Fibroblast of peridontal ligament (primary cell): ENCODE data around the gene WWC2.

ENCODE experiments used
- DNase-seq: peaks from one replicate; pipeline ENCODE4 v3.0.0-alpha.2; 2010; ENCODE audit errors: extremely low read depth

The WWC2 gene

GRCh38 chr4:183354219-183354618, 255.2 kb downstream of the WWC2 start:
- DNase-seq: no peak

DNA sequence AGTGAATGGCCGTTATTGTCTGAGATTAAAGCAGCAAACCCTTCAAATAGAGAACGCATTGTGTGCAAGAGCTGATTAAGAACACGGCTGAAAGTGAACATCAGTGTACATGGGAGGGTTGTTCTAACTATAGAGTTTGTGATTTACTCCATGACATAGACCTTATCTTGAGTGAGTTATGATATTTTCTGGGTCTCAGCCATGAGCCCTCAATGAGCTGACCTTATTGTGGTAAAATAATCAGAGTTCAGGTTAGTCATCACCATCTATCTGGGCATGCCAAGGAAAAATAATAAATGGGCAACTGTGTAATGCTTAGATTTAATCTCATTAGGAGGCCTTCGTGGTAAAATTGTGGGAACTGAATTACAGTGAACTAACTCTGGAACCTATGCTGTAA, 256.3 kb downstream of the WWC2 start:
- peak; percentile 65 for DNase-seq

GRCh38 chr4:183356173-183356830, 257.2 kb downstream of the WWC2 start:
- DNase-seq: no peak

GRCh38 chr4:183356931-183357675, 258.0 kb downstream of the WWC2 start:
- DNase-seq: no peak

DNA sequence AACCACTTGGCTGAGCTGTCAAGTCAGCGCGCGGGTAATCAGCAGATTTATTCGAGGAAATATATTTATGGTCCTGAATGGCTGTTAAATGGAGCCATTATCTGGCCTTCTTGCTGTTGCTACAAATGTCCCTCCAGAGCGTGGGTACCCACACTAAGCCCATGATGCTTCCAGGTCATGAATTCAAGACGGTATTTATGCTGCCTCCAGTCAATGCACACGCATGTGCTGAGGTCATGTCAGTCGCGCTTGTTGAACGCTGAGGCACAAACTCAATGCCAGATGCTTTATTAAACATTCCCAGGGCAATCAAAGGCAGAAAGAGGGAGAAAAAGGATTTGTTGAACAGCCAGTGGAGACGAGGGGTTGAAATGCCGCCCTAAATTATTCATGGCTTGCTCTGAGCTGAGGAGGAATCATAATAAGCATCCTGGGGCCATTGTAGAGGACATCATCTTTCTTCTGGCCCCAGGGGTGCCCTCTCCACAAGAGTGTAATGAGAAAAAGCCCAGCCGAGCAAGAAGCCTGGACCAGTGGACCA, 259.2 kb downstream of the WWC2 start:
- no peak for DNase-seq

GRCh38 chr4:183360161-183360919, 261.3 kb downstream of the WWC2 start:
- DNase-seq: no peak

DNA sequence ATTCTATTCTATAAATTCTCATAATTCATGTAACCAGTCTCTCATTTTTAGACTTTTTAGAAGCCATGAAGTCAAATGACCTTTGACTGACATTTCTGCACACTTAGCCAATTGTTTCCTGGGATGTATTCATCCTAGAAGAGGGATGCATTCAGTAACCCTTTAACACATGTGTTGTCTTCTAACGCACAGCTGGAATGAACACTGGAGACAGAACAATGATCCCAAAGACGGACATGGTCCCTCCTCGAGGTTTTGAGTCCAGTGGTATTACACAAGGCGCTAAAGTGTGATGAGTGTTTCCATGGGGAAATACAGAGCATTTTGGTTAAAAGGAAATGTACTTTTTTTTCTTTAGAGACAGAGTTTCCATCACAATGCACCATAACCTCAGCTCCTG, 263.0 kb downstream of the WWC2 start:
- no peak for DNase-seq

DNA sequence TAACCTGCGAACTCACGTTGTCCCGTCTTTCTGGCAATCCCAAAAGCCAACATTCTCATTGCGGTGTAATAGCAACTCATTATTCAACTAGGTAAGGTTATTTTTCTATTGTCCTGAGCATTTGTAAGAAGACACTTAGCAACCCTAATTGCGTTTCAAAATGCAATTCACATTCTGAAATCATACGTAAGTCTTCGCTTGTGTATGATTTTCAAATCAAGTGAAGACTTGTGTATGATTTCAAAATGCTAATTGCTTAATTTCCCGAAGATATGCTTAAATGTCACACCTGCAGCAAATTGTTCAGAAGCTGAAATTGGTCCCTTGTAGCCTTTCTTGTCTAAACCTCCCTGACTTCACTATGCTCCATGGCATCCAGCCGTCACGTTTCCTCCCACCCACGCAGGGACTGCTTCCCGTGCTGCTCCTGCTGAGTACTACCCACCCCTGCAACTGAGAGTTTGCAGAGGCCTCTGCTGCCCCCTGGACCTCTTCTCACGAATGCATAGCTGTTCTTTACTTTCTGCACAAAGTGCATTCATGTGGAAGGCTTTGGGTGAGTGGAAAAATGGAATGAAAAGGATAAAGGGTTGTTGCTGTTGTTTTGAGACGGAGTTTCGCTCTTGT, 264.0 kb downstream of the WWC2 start:
- DNase-seq: no peak

DNA sequence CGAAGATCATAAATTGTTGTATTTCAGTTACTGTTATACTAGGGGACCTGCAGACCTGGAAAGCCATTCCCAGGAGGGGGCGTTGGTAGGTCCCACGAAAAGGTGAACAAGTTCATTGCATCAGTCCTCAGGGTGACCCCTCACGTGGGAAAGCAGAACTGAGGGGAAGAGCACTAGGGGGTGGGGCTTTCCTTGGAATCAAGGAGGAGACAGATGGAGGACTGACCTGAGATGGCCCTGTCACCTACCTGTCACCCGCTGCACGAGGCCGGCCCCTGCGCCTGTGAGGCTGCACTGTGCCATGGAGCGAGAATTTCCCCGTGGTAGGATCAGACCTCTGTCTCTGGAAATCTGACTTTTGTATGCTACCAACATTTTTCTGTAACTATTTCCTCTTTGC, 265.0 kb downstream of the WWC2 start:
- no peak for DNase-seq

DNA sequence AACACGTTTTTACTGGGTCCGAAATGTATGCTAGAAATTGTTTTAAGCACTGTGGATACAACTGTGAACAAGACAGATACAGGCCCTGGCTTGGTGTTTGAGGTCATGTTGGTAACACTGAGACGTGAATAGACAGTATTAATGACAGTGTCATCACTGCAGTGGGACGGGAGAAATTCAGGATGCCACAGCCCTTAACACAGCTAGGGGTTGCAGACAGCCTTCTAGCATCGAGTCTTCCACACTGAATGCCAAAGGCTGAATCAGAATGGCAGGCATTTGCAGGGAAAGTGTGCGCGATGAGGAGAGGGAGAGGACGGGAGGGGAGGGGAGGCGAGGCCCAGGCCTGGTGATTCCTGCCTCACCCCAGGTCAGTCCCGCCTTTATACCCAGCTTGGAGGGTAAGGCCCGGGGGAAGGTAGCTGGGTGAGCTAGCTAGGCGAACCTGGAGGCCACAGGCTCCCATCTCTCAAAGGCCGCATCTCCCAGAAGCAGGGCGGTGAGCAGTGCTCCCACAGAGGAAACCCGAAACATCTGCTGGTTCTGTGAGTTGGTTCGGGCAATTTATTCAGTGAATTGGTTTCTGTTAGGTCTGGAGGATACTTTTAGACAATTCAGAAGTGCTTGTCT, 267.3 kb downstream of the WWC2 start:
- no peak for DNase-seq

- DNase-seq: no peak
Measured at GRCh38 chr4:183369073-183369472, 270.0 kb downstream of the WWC2 start.
